Right renal pelvis (tissue), 4 donors: ENCODE data around the gene RNF114. TPM values are rescaled to one million over a fixed set of nuclear protein-coding genes. Genes with fewer than 3 reads are reported as not detected.
A peak's percentile ranks its signal among the peaks of the same experiment; 100 is the strongest.
"Not testable (repeated sequence)": the region's sequence is repeated elsewhere in the genome, so short reads cannot be mapped to it uniquely, and the experiment has no call there.

Experiments
- DNase-seq, 4 donors: peaks; one replicate each; pipeline ENCODE4 v3.0.0-alpha.2; 2013; ENCODE audit warnings: low read depth in 4 of 4, low spot score in 3 of 4, missing footprints in 1 of 4
- polyA plus RNA-seq, 4 donors: library from polyadenylated mRNA; unstranded; fragments of 120-200 nt; gene quantifications; one replicate each; pipeline ENCODE4 v1.2.1, GENCODE V29; 2013; ENCODE audit not compliant: insufficient read length in 4 of 4

RNF114 gene
- polyA plus RNA-seq, 4 donors = 65.0 to 74.8 (median 71.4) TPM

DNA sequence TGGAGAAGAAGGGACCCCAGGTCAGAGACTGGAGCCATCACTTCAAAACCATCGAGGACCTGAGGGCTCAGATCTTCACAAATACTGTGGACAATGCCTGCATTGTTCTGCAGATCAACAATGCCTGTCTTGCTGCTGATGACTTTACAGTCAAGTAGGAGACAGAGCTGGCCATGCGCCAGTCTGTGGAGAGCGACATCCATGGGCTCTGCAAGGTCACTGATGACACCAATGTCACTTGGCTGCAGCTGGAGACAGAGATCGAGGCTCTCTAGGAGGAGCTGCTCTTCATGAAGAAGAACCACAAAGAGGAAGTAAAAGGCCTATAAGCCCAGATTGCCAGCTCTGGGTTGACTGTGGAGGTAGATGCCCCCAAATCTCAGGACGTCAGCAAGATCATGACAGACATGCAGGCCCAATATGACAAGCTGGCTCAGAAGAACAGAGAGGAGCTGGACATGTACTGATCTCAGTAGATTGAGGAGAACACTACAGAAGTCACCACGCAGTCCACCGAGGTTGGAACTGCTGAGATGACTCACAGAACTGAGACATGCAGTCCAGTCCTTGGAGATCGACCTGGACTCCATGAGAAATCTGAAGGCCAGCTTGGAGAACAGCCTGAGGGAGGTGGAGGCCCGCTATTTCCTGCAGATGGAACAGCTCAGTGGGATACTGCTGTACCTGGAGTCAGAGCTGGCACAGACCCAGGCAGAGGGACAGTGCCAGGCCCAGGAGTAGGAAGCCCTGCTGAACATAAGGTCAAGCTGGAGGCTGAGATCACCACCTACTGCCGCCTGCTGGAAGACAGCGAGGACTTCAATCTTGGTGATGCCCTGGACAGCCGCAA is 21.1 kb downstream of the RNF114 start:
- DNase-seq = not testable (repeated sequence)

DNA sequence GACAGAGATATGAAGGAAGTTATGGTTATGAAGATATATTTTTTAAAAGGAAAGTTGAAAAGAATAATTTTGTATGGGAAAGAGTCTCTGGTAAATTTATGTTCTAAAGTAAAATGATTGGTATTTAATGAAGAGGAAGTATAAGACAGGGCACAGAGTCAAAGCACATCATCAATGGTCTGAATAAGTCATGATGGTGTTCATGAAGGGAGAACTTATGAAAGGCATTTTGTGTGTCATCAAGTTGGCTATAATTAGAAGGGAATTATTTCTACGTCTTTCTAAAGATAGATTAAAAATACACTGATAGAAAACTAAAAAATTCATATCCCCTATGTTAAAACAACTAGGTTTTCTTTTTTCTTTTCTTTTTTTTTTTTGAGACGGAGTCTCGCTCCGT is 25.2 kb downstream of the RNF114 start:
- no peak for DNase-seq

DNA sequence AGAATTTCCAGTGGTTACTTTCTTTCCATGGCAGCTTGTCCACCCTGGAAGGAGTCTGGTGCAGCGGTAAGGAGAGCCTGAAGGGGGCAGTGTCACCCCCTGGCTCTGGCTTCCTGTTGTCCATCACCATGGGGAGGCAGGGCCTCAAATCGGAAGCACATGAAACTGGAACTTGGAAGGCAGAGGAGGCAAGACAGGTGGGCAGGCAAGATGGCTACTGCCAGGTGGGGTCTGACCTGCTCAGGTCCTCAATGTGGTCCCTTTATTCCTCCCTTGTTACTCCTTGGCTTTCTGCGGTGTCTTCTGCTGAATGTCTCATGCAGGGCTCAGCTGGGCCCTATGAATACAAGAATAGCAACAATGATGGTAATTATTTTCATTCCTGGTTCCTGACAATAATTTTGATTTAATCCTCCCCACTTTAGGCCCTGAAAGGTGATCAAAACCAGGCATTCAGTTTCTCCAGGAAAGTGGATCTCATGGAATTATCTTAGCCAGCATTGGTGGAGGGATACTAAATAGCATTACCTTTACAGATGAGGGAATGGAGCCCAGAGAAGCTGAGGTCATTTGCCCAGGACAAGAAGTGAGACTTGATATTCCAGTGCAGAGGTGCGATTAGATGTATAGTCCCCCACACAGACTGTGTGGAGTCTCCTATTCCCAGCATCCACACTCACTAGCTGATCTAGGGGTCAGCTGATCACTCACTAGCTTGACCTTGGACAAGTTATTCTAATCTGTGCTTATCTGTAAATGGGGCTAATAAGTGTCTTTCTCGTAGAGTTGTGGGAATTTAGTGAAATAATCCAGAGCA is 29.0 kb downstream of the RNF114 start:
- no peak for DNase-seq

DNA sequence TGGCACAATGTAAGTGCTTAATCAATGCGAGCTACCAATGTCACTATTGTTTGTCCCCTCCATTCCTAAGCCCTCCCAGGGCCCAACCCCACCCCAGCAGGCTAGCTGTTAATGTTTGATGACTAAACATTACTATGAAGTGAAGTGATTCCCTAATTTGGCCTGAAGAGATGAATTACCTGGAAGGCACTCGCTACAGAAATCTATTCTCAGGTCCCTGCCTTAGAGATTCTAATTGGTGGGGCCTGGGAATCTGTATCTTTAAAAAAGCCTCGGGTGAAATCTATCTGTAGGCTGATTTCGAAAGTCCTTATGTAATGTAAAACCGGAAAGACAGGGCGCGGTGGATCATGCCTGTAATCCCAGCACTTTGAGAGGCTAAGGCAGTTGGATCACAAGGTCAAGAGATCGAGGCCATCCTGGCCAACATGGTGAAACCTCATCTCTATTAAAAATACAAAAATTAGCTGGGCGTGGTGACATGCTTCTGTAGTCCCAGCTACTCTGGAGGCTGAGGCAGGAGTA is 29.6 kb downstream of the RNF114 start:
- no peak for DNase-seq

DNA sequence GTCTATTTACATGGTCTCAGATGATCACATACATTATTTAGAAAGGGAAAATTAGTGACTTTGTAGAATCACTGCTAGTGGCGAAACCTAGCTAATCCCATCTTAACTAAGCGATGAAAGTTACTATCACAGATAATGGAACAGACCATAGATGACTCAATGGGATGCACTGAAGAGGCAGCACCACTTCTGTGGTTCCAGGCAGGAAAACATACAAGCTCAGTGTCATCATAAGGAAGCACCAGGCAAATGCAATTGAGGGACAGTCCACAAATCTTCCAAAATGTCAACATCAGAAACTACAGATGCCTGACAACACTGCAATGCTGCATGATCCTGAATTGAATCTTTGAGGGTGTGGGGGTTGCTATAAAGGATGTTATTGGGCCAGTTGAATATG is 30.7 kb downstream of the RNF114 start:
- DNase-seq = no peak

DNA sequence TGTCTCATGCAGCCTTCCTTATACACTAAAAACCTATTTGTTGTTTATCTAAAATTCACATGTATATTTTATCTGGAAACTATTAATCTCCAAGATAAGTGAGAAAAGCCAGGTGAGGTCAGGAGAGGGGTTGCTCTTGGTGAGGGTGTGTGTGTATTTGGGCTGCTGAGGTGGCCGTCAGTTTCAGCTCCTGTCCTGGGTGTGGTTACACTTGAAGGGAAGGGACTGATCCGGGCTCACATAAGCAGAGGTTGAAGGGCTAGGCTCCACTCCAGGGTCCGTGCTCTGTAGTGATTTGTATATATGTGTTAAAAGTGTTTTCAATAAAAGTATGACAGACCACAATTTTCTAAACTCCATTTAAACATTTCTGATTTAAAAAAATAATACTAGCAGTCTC is 33.0 kb downstream of the RNF114 start:
- DNase-seq = no peak

DNA sequence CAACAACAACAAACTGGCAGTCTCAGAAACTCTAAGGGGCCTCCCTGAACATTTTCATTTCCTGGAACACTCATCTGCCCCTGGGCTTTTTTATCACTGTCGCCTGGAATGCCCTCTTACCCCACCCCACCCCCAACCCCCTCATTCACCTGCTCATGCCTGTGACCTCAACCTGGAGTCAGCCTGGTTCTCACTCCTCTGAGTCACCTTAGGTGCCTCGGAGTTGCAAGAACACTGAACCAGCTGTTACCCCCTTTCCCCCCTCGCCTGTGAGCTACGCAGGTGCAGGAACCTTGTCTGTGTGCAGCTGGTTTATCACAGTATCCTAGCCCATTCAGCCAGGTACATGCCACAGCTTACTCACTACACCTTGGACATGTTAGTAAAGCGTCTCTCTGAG is 33.7 kb downstream of the RNF114 start:
- no peak for DNase-seq

DNA sequence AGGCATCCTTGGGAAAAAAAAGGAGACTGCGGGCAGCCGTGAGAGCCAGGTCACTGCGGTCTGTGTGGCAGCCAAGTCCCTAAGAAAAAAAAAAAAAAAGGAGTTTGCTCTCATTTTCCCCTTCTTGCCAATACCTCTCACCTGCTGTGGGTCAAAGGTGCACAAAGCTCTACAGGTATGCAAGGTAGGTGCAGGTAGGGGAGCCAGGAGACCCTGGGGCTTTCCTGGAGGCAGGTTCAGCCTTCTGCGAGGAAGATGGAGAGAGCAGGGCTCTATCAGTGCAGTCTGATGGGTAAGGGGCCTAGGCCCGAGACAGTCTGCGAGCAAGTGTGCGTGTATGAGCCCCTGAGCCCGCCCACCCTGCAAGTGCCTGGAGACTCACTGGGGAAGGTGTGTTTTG is 34.3 kb downstream of the RNF114 start:
- no peak for DNase-seq

DNA sequence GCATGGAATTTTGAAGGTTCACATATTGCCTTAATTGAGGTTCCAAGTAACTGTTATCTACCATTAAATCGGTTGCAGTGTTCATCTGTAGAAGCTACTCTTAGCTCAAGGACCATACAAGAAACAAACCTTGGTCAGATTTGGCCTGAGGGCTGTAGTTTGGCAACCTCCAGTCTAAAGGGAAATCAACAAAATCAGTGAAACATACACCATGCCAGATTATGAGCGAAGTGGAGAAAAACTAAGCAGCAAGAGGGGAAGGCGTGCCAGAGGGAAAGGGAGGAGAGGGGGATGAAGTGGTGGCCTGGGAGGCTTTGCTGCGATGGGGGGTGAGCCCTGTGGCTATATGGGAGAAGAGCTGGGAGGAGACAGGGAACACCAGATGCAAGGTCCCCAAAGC is 37.8 kb downstream of the RNF114 start:
- no peak for DNase-seq

DNA sequence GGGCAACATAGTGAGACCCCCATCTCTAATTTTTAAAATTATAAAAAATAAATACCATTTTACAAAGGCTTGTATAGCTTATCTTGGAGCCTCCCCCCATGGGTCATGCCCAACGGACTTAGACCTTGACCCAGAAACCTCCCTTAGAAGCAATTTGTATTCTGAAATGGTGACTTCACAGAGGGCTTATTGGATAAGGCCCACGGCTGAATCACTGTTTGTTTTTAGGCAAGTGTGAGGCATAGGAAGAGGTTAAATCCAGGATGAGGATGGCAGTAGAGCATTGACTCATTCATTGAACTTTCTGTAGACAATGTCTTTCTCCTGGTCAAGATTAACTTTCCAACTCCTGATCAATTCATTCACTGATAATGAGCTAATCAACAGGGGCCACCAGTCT is 40.3 kb downstream of the RNF114 start:
- no peak for DNase-seq

DNA sequence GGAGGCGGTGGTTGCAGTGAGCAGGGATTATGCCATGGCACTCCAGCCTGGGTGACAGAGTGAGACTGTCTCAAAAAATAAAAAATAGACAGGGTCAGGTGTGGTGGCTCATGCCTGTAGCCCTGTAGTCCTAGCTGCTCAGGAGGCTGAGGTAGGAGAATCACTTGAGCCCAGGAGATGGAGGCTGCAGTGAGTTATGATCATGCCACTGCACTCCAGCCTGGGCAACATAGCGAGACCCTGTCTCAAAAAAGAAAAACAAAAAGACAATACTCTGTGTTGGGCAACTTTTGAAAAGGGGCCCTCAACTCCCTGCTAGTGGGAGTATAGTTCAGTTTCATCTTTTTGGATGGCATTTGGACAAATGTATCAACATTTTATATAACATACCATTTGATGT is 41.5 kb downstream of the RNF114 start:
- not testable (repeated sequence) for DNase-seq

DNA sequence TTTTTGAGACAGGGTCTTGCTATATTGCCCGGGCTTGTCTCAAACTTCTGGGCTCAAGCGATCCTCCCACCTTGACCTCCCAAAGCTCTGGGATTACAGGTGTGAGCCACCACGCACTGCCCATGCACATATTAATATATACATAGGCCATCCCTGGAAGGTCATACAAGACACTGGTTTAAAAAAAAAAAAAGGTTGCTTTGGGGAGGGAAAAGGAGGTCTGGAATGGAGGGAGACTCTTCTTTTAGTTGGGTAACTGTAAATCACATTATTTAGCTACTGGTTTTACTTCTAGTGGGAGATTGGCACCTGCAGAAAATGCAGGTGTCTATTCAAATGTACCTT is 42.5 kb downstream of the RNF114 start:
- no peak for DNase-seq

DNA sequence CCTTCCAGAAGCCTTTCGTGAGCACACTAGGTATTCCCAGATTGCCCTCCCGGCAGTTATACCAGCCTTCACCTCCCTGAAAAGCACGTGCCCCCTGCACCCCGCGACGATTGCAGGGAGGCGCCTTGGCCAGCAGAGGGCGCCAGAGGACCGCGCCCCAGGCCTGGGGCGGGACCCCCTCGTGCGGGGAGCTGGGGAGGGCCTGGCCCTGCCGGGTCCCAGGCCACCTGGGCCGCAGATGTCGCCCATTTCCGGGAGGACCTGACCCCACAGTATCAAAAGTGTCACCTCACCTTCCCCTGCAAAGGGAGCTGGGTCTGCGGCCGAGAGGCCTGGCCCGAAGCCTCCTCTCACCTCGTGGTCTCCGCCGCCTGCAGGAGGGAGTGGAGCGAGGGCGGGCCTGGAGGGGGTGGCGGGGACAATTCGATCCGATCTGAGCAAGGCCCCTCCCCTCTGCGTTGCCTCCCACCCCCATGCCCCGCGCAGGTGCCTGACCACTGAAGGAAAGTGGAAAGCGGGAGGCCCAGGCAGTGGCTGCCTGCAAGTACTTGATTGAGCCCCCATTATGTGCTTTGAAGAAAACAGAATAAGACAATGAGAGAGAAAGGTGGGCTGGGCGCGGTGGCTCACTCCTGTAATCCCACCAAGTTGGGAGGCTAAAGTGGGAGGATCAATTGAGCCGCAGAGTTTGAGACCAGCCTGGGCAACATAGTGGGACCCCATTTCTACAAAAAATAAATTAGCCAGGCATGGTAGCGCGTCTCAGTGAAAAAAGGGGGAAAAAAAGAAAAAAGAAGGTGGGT is 43.0 kb downstream of the RNF114 start:
- DNase-seq = peak in 1 of 4 donors; percentile 59

DNA sequence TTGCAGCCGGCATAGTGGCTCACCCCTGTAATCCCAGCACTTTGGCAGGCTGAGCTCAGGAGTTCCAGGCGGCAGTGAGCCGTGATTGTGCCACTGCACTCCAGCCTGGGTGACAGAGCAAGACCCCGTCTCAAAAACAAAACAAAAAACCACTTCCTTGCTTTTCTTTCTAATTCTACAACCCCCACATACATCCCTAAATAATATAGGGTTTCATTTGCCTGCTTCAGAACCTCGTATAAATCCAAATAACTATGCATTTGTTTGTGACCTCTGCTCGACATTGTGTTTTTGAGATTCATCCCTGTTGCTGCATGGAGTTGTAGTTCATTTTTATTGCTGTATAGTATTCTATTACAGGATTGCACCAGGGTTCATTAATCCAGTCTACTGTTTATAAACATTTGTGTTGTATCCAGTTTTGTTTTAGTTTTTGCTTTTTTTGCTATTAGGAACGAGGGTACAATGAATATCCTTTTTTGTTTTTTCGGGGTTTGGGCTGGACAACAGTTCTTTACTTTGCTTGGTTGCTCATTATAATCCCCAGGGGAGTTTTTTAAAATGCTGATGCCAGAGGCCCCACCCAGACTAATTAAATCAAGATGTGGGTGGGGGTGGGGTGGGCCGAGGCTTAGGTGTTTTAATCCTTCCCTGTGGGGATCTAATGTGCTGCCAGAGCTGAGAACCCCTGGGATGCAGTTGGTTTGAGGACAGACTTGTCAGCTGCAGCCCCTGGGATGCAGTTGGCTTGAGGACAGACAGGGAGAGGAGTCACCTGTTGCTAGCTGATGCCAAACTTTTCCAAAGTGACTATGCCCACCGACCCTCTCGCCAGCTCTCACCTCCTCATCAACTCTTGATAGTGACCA is 44.2 kb downstream of the RNF114 start:
- DNase-seq = no peak

DNA sequence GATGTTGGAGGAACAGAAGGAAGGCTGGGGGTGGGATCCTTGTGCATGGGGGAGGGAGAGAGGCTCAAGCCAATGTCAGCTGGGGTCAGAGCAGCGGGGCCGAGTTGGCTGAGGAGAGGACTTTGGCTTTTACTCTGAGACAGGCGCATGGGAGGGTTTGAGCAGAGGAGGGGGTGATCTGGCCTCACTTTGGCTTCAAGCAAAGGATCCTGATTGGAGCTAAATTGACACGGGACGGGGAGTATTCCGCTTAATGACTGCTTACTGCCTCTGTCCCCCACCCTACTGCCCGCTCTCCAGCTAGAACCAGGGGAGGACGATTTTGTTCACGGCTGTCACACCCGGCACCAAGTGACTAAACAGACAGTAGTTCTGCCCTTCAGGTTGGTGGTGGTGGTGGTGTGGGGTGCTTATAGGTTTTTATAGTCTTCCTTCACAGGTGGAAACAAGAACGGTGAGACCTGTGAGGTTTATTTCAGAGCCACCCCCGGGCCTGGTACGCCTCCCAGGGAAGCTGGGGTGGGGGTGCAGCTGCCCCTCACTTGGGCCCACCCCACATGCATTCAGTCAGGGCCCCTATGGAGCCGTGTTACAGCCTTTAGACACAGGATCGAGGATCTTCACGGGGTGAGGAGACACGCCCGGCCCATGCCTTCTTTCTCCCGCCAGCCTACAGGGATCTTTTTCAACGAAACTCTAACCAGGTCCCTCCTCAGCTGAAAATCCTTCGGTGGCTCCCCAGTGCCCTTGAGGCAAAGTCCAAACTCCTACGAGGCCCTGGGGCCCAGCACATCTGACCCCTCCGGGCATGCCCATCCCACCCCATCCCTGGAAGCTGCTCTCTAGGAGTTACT is 45.2 kb downstream of the RNF114 start:
- no peak for DNase-seq

DNA sequence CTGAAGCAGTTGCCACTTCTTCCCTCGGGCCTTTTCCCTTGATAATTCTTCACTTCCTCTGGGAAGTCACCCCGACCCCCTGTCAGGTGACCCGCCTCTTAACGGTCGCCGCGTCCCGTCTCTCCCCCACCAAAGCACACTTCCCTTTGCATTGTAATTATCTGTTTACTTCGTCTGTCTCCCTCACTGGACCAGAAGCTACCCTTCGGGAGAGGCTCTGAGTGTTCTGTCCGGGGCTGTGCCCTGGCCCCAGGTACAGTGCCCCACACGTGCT is 45.8 kb downstream of the RNF114 start:
- no peak for DNase-seq

DNA sequence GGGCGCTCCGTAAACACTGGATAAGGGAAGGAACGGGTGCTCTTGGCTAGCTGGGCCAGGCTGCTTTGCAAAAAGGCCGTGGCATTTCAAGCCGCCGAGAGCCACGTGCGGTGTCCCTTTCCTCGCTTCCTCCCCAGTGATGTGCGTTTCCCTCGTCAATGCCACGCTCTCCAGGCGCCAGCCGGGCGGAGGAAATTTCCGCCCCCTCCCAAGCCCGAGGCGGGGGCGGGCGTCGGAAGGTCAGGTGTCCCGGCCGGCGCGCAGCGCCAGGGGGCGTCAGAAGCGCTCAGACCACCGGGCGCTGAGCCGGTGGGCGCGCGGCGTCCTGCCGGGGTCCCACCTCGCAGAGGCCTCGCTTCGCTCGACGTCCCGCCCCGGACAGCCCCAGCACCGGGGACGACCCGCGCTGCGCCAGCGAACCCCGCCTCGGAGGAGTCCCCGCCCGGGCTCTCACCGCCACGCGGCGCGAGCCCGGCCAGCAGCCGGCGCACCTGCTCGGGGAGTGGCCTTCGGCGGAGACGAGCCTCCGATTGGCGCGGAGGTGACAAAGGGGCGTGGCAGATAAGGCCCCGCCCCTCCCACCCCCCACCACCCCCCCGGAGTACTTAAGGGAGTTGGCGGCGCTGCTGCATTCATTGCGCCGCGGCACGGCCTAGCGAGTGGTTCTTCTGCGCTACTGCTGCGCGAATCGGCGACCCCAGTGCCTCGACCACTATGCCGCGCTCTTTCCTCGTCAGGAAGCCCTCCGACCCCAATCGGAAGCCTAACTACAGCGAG is 46.3 kb downstream of the RNF114 start, which contains the start of gene SNAI1:
TSS of gene SNAI1 (plus strand) at position 635 of the 777 bp plus-strand sequence. CDS start at position 715, 80 bp downstream.
- peak; percentile 68 to 75 (median 70) for DNase-seq

DNA sequence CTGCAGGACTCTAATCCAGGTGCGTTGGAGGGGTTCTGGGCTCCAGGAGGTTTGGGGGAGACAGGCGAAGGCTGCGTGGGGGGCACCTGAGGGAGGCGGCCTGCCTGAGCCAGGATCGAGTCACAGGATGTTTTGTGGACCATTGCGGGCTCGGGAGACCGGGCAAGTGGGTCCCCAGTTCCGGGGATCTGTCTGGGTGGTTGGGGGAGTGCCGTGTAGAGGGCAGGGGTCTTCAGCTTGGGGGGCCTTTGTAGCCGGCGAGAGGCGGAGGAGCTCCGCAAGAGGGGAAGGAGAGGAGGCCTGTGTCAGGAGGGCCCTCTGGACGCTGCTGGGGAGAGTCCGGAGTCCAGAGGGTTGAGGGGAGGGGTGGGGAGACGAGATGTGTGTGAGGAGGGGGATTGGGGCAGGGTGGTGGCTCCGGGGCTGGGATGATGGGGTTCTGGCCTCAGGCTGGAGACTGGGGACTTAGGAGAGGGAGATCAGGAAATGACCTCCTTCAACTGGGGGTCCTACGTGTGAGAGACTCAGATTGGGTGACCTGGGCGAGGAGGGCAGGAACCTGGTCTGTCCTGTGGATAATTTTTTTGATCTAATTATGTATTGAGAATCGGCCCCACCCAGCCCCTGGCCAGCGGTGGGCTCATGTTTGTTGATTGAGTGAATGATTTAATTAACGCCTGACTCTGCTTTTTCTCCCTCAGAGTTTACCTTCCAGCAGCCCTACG is 47.1 kb downstream of the RNF114 start:
- DNase-seq = no peak
